Tibial nerve (tissue), 4 donors: ENCODE measurements around the gene MYH8.

ENCODE experiments used
- CTCF ChIP-seq, 5 experiments: fragments of 200-600 bp in 3 of 5; fragments of 450-650 bp in 2 of 5; sonication (generic) in 3 of 5; IDR thresholded peaks; one replicate each; pipeline ENCODE4 v1.5.1; 2016 to 2019; ENCODE audit warnings: antibody characterized with exemption in 5 of 5, mild to moderate bottlenecking in 3 of 5, moderate library complexity in 2 of 5
- EP300 ChIP-seq, 2 donors: sonication (generic); formaldehyde crosslinking; IDR thresholded peaks; one replicate each; pipeline ENCODE4 v1.6.1; 2017; ENCODE audit warnings: antibody characterized with exemption in 2 of 2, mild to moderate bottlenecking in 1 of 2

GRCh38 chr17:10420811-10421210, 939 bp downstream of the MYH8 start:
- TF ChIP-seq EP300 (IDR thresholded peaks at IDR 0.05) (no peak), CTCF (IDR thresholded peaks at IDR 0.05) (no peak)
